H1 (cell line): Measurements from ENCODE around the gene POLR2H. TPM values are rescaled to one million over a fixed set of nuclear protein-coding genes. Genes with fewer than 3 reads are reported as not detected.

ENCODE experiments used
- CTCF ChIA-PET: fragments of 300-600 bp; sonication (Branson Sonifier 250); formaldehyde crosslinking; loops from one replicate; lab custom pipeline; 2021; ENCODE audit not compliant: partially characterized antibody; lab: Charles Lee
- POLR2A ChIA-PET: fragments of 300-600 bp; sonication (Branson Sonifier 250); formaldehyde crosslinking; loops from one replicate; lab custom pipeline; 2021; ENCODE audit warnings: inconsistent platforms; ENCODE audit not compliant: partially characterized antibody; lab: Charles Lee
- DNase-seq, 2 experiments: peaks; one replicate each; pipeline versions ENCODE4 v3.0.0 to v3.0.0-alpha.2; 2010 to 2022; ENCODE audit warnings: low spot score in 2 of 2, low read depth in 1 of 2, mixed read lengths in 1 of 2
- FAIRE-seq: peaks from 2 replicates; lab custom pipeline; 2011; peaks lifted over from hg19 to GRCh38; lab: Jason Lieb, UNC
- H2AFZ ChIP-seq: 2 replicates; pipeline ENCODE4 v1.8.1; 2012; ENCODE audit warnings: low read length, inconsistent platforms
- H2AK5ac ChIP-seq: 2 replicates; pipeline ENCODE4 v1.6.1; 2013; ENCODE audit warnings: low read depth, low read length
- H2BK120ac ChIP-seq: replicated peaks from 2 replicates; pipeline ENCODE3; 2013; ENCODE audit warnings: low read depth, low read length, inconsistent platforms
- H2BK12ac ChIP-seq: 2 replicates; pipeline ENCODE4 v1.6.1; 2013; ENCODE audit warnings: low read depth, low read length
- H2BK15ac ChIP-seq: 2 replicates; pipeline ENCODE4 v1.6.1; 2013; ENCODE audit warnings: low read length
- H2BK20ac ChIP-seq: 2 replicates; pipeline ENCODE4 v1.6.1; 2013; ENCODE audit warnings: low read length
- H2BK5ac ChIP-seq: 2 replicates; pipeline ENCODE4 v1.6.1; 2013; ENCODE audit warnings: low read depth, low read length
- H3K14ac ChIP-seq: 2 replicates; pipeline ENCODE4 v1.6.1; 2013; ENCODE audit warnings: inconsistent platforms; ENCODE audit not compliant: insufficient read length
- H3K18ac ChIP-seq: 2 replicates; pipeline ENCODE4 v1.6.1; 2013; ENCODE audit warnings: low read length; ENCODE audit errors: extremely low read depth
- H3K23ac ChIP-seq: 2 replicates; pipeline ENCODE4 v1.6.1; 2013; ENCODE audit warnings: inconsistent platforms; ENCODE audit not compliant: insufficient read length
- H3K23me2 ChIP-seq: 2 replicates; pipeline ENCODE4 v1.6.1; 2013; ENCODE audit warnings: low read depth, low read length
- H3K27ac ChIP-seq: 2 replicates; pipeline ENCODE4 v1.6.1; 2011; ENCODE audit warnings: low read depth, low read length, inconsistent platforms
- H3K27me3 ChIP-seq, 4 experiments: replicated peaks in 1 of 4; 1 replicate in 1 of 4; 2 replicates in 3 of 4; pipeline versions ENCODE4 v1.6.1 to v1.8.1; 2011 to 2013; ENCODE audit warnings: low read length in 3 of 4, mild to moderate bottlenecking in 3 of 4, inconsistent platforms in 2 of 4, mixed read lengths in 2 of 4, moderate library complexity in 1 of 4; ENCODE audit not compliant: control insufficient read depth in 3 of 4, insufficient read depth in 3 of 4; ENCODE audit errors: extremely low read depth in 1 of 4
- H3K36me3 ChIP-seq, 4 experiments: 2 replicates each; pipeline versions ENCODE4 v1.6.1 to v1.8.1; 2011 to 2013; ENCODE audit warnings: mild to moderate bottlenecking in 4 of 4, low read length in 3 of 4, moderate library complexity in 2 of 4, control low read depth in 1 of 4, inconsistent platforms in 1 of 4; ENCODE audit not compliant: insufficient read depth in 4 of 4, control insufficient read depth in 2 of 4
- H3K4ac ChIP-seq: replicated peaks from 2 replicates; pipeline ENCODE3; 2013; ENCODE audit warnings: low read length, low read depth, mixed read lengths, inconsistent platforms; ENCODE audit not compliant: insufficient read length
- H3K4me1 ChIP-seq, 4 experiments: replicated peaks in 1 of 4; 1 replicate in 1 of 4; 2 replicates in 3 of 4; pipeline versions ENCODE4 v1.6.1 to v1.8.1; 2011 to 2013; ENCODE audit warnings: low read length in 3 of 4, inconsistent platforms in 2 of 4, mixed read lengths in 1 of 4; ENCODE audit not compliant: insufficient read depth in 4 of 4, control insufficient read depth in 3 of 4
- H3K4me2 ChIP-seq, 2 experiments: 2 replicates each; pipeline versions ENCODE4 v1.6.1 to v1.8.1; 2011 to 2013; ENCODE audit warnings: low read depth in 2 of 2, low read length in 2 of 2, control low read depth in 1 of 2, inconsistent platforms in 1 of 2, mild to moderate bottlenecking in 1 of 2; ENCODE audit not compliant: insufficient read depth in 1 of 2
- H3K4me3 ChIP-seq, 4 experiments: fragments of 200-600, 300-600 bp in 1 of 4; sonication (generic), shearing (Covaris generic), sonication (Bioruptor Twin) in 1 of 4; 2 replicates each; pipeline versions ENCODE4 v1.5.1 to v1.8.1; 2011 to 2016; ENCODE audit warnings: low read length in 4 of 4, low read depth in 3 of 4, control low read depth in 2 of 4, inconsistent platforms in 2 of 4, mild to moderate bottlenecking in 2 of 4, mixed read lengths in 1 of 4, moderate library complexity in 1 of 4; ENCODE audit not compliant: insufficient read depth in 2 of 4; ENCODE audit errors: extremely low read depth in 1 of 4
- H3K56ac ChIP-seq: replicated peaks from 2 replicates; pipeline ENCODE3; 2013; ENCODE audit warnings: low read depth, mild to moderate bottlenecking, mixed read lengths, low read length, inconsistent platforms; ENCODE audit not compliant: insufficient read length
- H3K79me1 ChIP-seq: 2 replicates; pipeline ENCODE4 v1.6.1; 2013; ENCODE audit warnings: low read depth, low read length, control low read depth
- H3K79me2 ChIP-seq, 2 experiments: 2 replicates each; pipeline versions ENCODE4 v1.6.1 to v1.8.1; 2012 to 2013; ENCODE audit warnings: low read length in 2 of 2, mild to moderate bottlenecking in 2 of 2, inconsistent platforms in 1 of 2; ENCODE audit not compliant: insufficient read depth in 2 of 2, control insufficient read depth in 1 of 2
- H3K9ac ChIP-seq, 4 experiments: replicated peaks in 1 of 4; 1 replicate in 1 of 4; 2 replicates in 3 of 4; pipeline versions ENCODE4 v1.6.1 to v1.8.1; 2011 to 2013; ENCODE audit warnings: low read depth in 3 of 4, low read length in 3 of 4, control low read depth in 2 of 4, mild to moderate bottlenecking in 2 of 4, moderate library complexity in 2 of 4, inconsistent platforms in 1 of 4; ENCODE audit errors: extremely low read depth in 1 of 4
- H3K9me3 ChIP-seq, 2 experiments: 2 replicates each; pipeline versions ENCODE4 v1.6.1 to v1.8.1; 2012 to 2013; ENCODE audit warnings: mild to moderate bottlenecking in 2 of 2, moderate library complexity in 2 of 2, control low read depth in 1 of 2, inconsistent platforms in 1 of 2, low read depth in 1 of 2, low read length in 1 of 2, mixed read lengths in 1 of 2; ENCODE audit not compliant: insufficient read depth in 2 of 2
- H4K20me1 ChIP-seq, 2 experiments: replicated peaks in 1 of 2; 2 replicates each; pipeline versions ENCODE3 to v1.8.1; 2011 to 2013; ENCODE audit warnings: inconsistent platforms in 2 of 2, low read length in 2 of 2, mild to moderate bottlenecking in 1 of 2; ENCODE audit not compliant: insufficient read depth in 2 of 2, control insufficient read depth in 1 of 2
- H4K5ac ChIP-seq: 2 replicates; pipeline ENCODE4 v1.6.1; 2013; ENCODE audit warnings: low read length, low read depth, mixed read lengths, inconsistent platforms; ENCODE audit not compliant: insufficient read length
- H4K8ac ChIP-seq: 2 replicates; pipeline ENCODE4 v1.8.0; 2013; ENCODE audit warnings: mild to moderate bottlenecking, moderate library complexity, low read length, inconsistent platforms; ENCODE audit not compliant: insufficient read depth; ENCODE audit errors: extremely low read depth
- H4K91ac ChIP-seq: replicated peaks from 2 replicates; pipeline ENCODE3; 2013; ENCODE audit warnings: low read length, mixed read lengths, inconsistent platforms; ENCODE audit not compliant: insufficient read length
- CBX8 ChIP-seq: fragments of 300-800, 300-1000 bp; sonication (generic); IDR thresholded peaks from 2 replicates; pipeline ENCODE4 v1.7.1; 2016; ENCODE audit warnings: low read depth, low read length, borderline replicate concordance
- CEBPB ChIP-seq: IDR thresholded peaks from 2 replicates; pipeline ENCODE4 v1.6.1; 2012; ENCODE audit warnings: low read depth, low read length
- EGR1 ChIP-seq: IDR thresholded peaks from 2 replicates; pipeline ENCODE4 v1.6.1; 2011; ENCODE audit warnings: low read depth, low read length, borderline replicate concordance
- KDM4A ChIP-seq: IDR thresholded peaks from one replicate; pipeline ENCODE4 v1.7.1; 2012; ENCODE audit warnings: low read depth, mild to moderate bottlenecking, moderate library complexity, low read length, inconsistent platforms; ENCODE audit not compliant: severe bottlenecking
- PHF8 ChIP-seq: fragments of 200-600 bp; sonication (generic); conservative IDR thresholded peaks from 2 replicates; pipeline ENCODE4 v1.7.1; 2012; ENCODE audit warnings: low read depth, mild to moderate bottlenecking, inconsistent platforms, low read length, moderate library complexity
- POU5F1 ChIP-seq: IDR thresholded peaks from 2 replicates; pipeline ENCODE4 v1.6.1; 2011; ENCODE audit warnings: low read depth, mild to moderate bottlenecking, low read length, moderate library complexity
- TAF1 ChIP-seq: IDR thresholded peaks from 2 replicates; pipeline ENCODE4 v1.6.1; 2011; ENCODE audit warnings: mild to moderate bottlenecking, low read depth, low read length
- WGBS, 2 experiments: shearing (Covaris generic) in 1 of 2; methylation state at CpG; one replicate each; pipeline versions ENCODE4 v1.1.6 to v1.1.7; 2013 to 2015; ENCODE audit warnings: low lambda C conversion rate in 2 of 2, mixed read lengths in 2 of 2, inconsistent platforms in 1 of 2, low coverage in 1 of 2, missing lambda C conversion rate in 1 of 2; ENCODE audit not compliant: insufficient replicate concordance in 2 of 2, insufficient coverage in 1 of 2, insufficient read length in 1 of 2; ENCODE audit errors: extremely low coverage in 1 of 2, missing lambda C conversion rate in 1 of 2; 5-methylcytosine and 5-hydroxymethylcytosine counted together
- long read RNA-seq, 2 experiments: library from RNA in 1 of 2; library from capped mRNA in 1 of 2; stranded (forward); transcript quantifications; one replicate each; pipeline ENCODE4 v2.0.0, GENCODE V29; 2021; ENCODE audit warnings: inconsistent platforms in 1 of 2
- polyA minus RNA-seq, 3 experiments: library from RNA; depleted of rRNA, polyadenylated mRNA; stranded (reverse); fragments of >200 nt; gene quantifications; 1 replicate in 2 of 3; 2 replicates in 1 of 3; pipeline ENCODE4 v1.2.3, GENCODE V29; 2011
- polyA plus RNA-seq, 7 experiments: library from polyadenylated mRNA; depleted of rRNA in 3 of 7; stranded (reverse) in 5 of 7; unstranded in 2 of 7; fragments of >200 nt in 5 of 7; fragments of 200-250 nt in 2 of 7; gene quantifications; 1 replicate in 5 of 7; 2 replicates in 1 of 7; 4 replicates in 1 of 7; pipeline versions ENCODE4 v1.2.1 to v1.2.3, GENCODE V29; 2011 to 2013; ENCODE audit warnings: missing spikeins in 2 of 7, mixed read lengths in 2 of 7
- total RNA-seq: library from RNA; stranded (reverse); fragmentation: NEBNext Ultra II Directional; extraction: Animal tissue kit (Norgen Biotek cat#: 25700); gene quantifications from 2 replicates; pipeline ENCODE4 v1.2.1, GENCODE V29; 2021
- TF ChIP-seq, protein P1 (sequence below): IDR thresholded peaks from 2 replicates; pipeline ENCODE4 v1.6.1; 2012; ENCODE audit warnings: inconsistent platforms

The POLR2H gene
- 113 and 118 TPM in 2 replicates for total RNA-seq
- 253 and 335 TPM in 2 replicates for polyA plus RNA-seq (2011; rRNA removed)
- 372 TPM for polyA plus RNA-seq (2011; cell fraction: cytosol; rRNA removed)
- 132 TPM for polyA plus RNA-seq (2011; cell fraction: nucleus; rRNA removed)
- 156 to 183 TPM (median 164 TPM) in 4 replicates for polyA plus RNA-seq (2012, experiment 1 of 2)
- 190 TPM for polyA plus RNA-seq (2012, experiment 2 of 2)
- 109 TPM for polyA plus RNA-seq (2013, experiment 1 of 2)
- 115 TPM for polyA plus RNA-seq (2013, experiment 2 of 2)
- 65.8 and 81.4 TPM in 2 replicates for polyA minus RNA-seq (2011; rRNA and poly(A)+ RNA removed)
- 55.6 TPM for polyA minus RNA-seq (2011; cell fraction: cytosol; rRNA and poly(A)+ RNA removed)
- 54.6 TPM for polyA minus RNA-seq (2011; cell fraction: nucleus; rRNA and poly(A)+ RNA removed)
- long read RNA-seq, experiment 1, transcript POLR2H-202 (5 exons, 878 nt), result major isoform, 10 of 106 reads
- long read RNA-seq, experiment 1, partial matches to known transcripts, result 79 of 106 reads
- long read RNA-seq, experiment 1, other reads (novel, unspliced or antisense), result 10 of 106 reads
- long read RNA-seq, experiment 2, transcript POLR2H-202 (5 exons, 878 nt), result major isoform, 29 of 189 reads
- long read RNA-seq, experiment 2, partial matches to known transcripts, result 149 of 189 reads
- long read RNA-seq, experiment 2, other reads (novel, unspliced or antisense), result 8 of 189 reads

DNA sequence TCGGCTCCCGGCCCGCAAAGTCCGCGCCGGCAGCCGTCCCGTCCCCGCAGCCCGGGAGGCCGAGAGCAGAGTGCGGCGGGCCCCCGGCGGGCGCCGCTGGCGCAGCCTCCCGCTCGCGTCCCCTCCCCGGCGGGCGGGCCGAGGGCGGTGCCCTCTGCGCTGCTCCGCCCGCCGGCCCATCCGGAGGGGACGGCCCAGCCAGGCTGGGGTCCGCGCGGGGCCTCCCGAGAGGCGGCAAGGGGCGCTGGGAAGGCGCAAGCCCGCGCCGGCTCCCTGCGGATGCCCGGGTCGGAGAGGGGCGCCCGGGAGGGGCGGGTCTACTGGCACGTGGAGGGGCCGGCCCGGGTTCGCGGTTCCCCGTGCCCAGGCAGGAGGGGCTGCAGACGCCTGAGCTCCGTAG lies at the start of gene POLR2H, which contains the start of gene CLCN2:
TSS of gene POLR2H (plus strand) at position 179 of the 400 bp plus-strand sequence. CDS start 1,783 bp downstream, outside the sequence.
TSS of gene CLCN2 (minus strand) at position 74 of the 400 bp plus-strand sequence. CDS start 126 bp downstream, outside the sequence.
- no peaks in the 10 kb centered on the region for H3K9me3 ChIP-seq
- H4K91ac ChIP-seq, result peak within 1 kb of the TSS; percentile 76
- 0 out of 2 replicates have a peak, but pooled peaks cover 3% of the 10 kb centered on the region for H3K79me1 ChIP-seq
- 0% methylated on average over 39 of the region's 56 CpGs; no CpG with 5 or more reads in 1 of the 2 experiments for WGBS, 2 experiments
- H2AK5ac ChIP-seq, result peak within 1 kb of the TSS; percentile 95; the same call in 1 of the 2 replicates
- H3K79me2 ChIP-seq, result peaks cover 0 to 15% of the 10 kb centered on the region in 2 experiments; a peak in 2 of 4 replicates
- peak in 1 of 2 experiments; percentile 81 for DNase-seq
- H2BK15ac ChIP-seq, result 0 out of 2 replicates have a peak within 1 kb of the TSS, but pooled peaks have one; percentile 61
- H2BK5ac ChIP-seq, result peak within 1 kb of the TSS; percentile 88
- H3K9ac ChIP-seq, result peak within 1 kb of the TSS; percentile 54 to 92 (median 72)
- H3K4me1 ChIP-seq, result peaks cover 3 to 18% (median 12%) of the 10 kb centered on the region in 4 experiments
- POLR2A ChIA-PET, result interaction anchor here (0.8 to 5.2 kb wide), 16 partner anchors 9 to 375 kb away, joined by 3 to 32 read pairs (median 6); partner anchors contain the start of gene FAM131A
- H3K23ac ChIP-seq, result no peak within 1 kb of the TSS
- H3K27ac ChIP-seq, result peak within 1 kb of the TSS; percentile 92
- peak within 1 kb of the TSS; percentile 78 for H3K4ac ChIP-seq
- H3K14ac ChIP-seq, result no peak within 1 kb of the TSS
- peak within 1 kb of the TSS; percentile 85 for H4K5ac ChIP-seq
- peak within 1 kb of the TSS; percentile 67 for H3K56ac ChIP-seq
- H2BK12ac ChIP-seq, result peak within 1 kb of the TSS; percentile 75
- H3K4me2 ChIP-seq, result peak within 1 kb of the TSS; percentile 94 to 98
- peaks cover 7 to 28% (median 18%) of the 10 kb centered on the region in 4 experiments; a peak in 7 of 8 replicates for H3K36me3 ChIP-seq
- peak within 1 kb of the TSS; percentile 78 for H3K18ac ChIP-seq
- peak within 1 kb of the TSS; percentile 97; the same call in 1 of the 2 replicates for H4K8ac ChIP-seq
- peak within 1 kb of the TSS; percentile 37; the same call in 1 of the 2 replicates for H2AFZ ChIP-seq
- CTCF ChIA-PET, result interaction anchor here (0.7 to 7.1 kb wide), 7 partner anchors 8 to 466 kb away, joined by 3 to 47 read pairs (median 5); no protein-coding TSS in a partner anchor
- no peak for FAIRE-seq
- H3K23me2 ChIP-seq, result peaks cover 22% of the 10 kb centered on the region
- no peak within 1 kb of the TSS for H2BK20ac ChIP-seq
- H4K20me1 ChIP-seq, result peaks cover 6 to 12% of the 10 kb centered on the region in 2 experiments
- peak within 1 kb of the TSS; percentile 7 for H2BK120ac ChIP-seq
- H3K4me3 ChIP-seq, result peak within 1 kb of the TSS; percentile 77 to 88 (median 80)
- H3K27me3 ChIP-seq, result peaks cover 0 to 8% (median 3%) of the 10 kb centered on the region in 4 experiments; a peak in 3 of 7 replicates
- no peak for TF ChIP-seq CBX8
- TF ChIP-seq KDM4A, result peak; percentile 57
- TF ChIP-seq EGR1, result 0 out of 2 replicates have a peak, but pooled peaks have one; percentile 4
- 0 out of 2 replicates have a peak, but pooled peaks have one; percentile 18 for TF ChIP-seq TAF1
- TF ChIP-seq POU5F1, result no peak
- TF ChIP-seq PHF8, result peak; percentile 56
- no peak for TF ChIP-seq CEBPB
- TF ChIP-seq, protein P1, sequence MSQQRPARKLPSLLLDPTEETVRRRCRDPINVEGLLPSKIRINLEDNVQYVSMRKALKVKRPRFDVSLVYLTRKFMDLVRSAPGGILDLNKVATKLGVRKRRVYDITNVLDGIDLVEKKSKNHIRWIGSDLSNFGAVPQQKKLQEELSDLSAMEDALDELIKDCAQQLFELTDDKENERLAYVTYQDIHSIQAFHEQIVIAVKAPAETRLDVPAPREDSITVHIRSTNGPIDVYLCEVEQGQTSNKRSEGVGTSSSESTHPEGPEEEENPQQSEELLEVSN, result peak; percentile 13; the same call in 1 of the 2 replicates
